K562 (cell line): ENCODE data around the gene LEAP2. TPM values are rescaled to one million over a fixed set of nuclear protein-coding genes. Genes with fewer than 3 reads are reported as not detected.
A peak's percentile ranks its signal among the peaks of the same experiment; 100 is the strongest.

ENCODE experiments used
- CAMTA2 ChIP-seq: fragments of 250-450 bp; sonication (Bioruptor Pico); conservative IDR thresholded peaks from 2 replicates; pipeline ENCODE4 v1.5.1; 2022
- EHMT2 ChIP-seq: fragments of 450-650 bp; IDR thresholded peaks from 2 replicates; pipeline ENCODE4 v1.6.1; 2018; ENCODE audit warnings: antibody characterized with exemption
- ETV6 ChIP-seq, 3 experiments: fragments of 150-350 bp in 1 of 3; sonication (generic) in 1 of 3; formaldehyde crosslinking in 1 of 3; IDR thresholded peaks; 2 replicates each; pipeline versions ENCODE4 v1.6.1 to v1.8.0; 2014 to 2022; ENCODE audit warnings: borderline replicate concordance in 2 of 3, low read depth in 2 of 3, antibody characterized with exemption in 1 of 3, low read length in 1 of 3, mild to moderate bottlenecking in 1 of 3, missing genetic modification reagents in 1 of 3
- FOSL1 ChIP-seq: fragments of 200-800 bp; sonication (Bioruptor generic); conservative IDR thresholded peaks from 2 replicates; pipeline ENCODE4 v1.6.1; 2016; ENCODE audit warnings: missing genetic modification characterization, missing compliant biosample characterization
- GABPA ChIP-seq: fragments of 200-800 bp; sonication (Bioruptor generic); conservative IDR thresholded peaks from 2 replicates; pipeline ENCODE4 v1.6.1; 2016; ENCODE audit warnings: low read depth, missing genetic modification characterization, missing compliant biosample characterization
- HDAC2 ChIP-seq: fragments of 450-650 bp; IDR thresholded peaks from 2 replicates; pipeline ENCODE4 v1.6.1; 2016; ENCODE audit warnings: mild to moderate bottlenecking
- HMG20B ChIP-seq: fragments of 250-450 bp; sonication (Bioruptor Pico); IDR thresholded peaks from 2 replicates; pipeline ENCODE4 v1.5.0; 2021; ENCODE audit warnings: mild to moderate bottlenecking
- PHB2 ChIP-seq: fragments of 450-650 bp; IDR thresholded peaks from 2 replicates; pipeline ENCODE4 v1.6.1; 2017; ENCODE audit warnings: low read depth
- POLR2AphosphoS2 ChIP-seq: IDR thresholded peaks from 2 replicates; pipeline ENCODE4 v1.6.1; 2012; ENCODE audit warnings: low read length, improper control_type of control experiment
- PRPF4 ChIP-seq: fragments of 200-400 bp; formaldehyde crosslinking; IDR thresholded peaks from one replicate; pipeline ENCODE4 v1.6.1; 2017; ENCODE audit warnings: low read length, low read depth, mild to moderate bottlenecking; ENCODE audit not compliant: insufficient read depth, poor library complexity, severe bottlenecking
- SIN3B ChIP-seq: fragments of 450-650 bp; IDR thresholded peaks from 2 replicates; pipeline ENCODE4 v1.6.1; 2017; ENCODE audit warnings: low read depth, mild to moderate bottlenecking, moderate library complexity
- SREBF2 ChIP-seq: sonication (generic); formaldehyde crosslinking; IDR thresholded peaks from 2 replicates; pipeline ENCODE4 v1.4.0; 2020; ENCODE audit warnings: mild to moderate bottlenecking, missing genetic modification reagents
- XRCC4 ChIP-seq: IDR thresholded peaks from one replicate; pipeline ENCODE4 v1.6.1; 2011; ENCODE audit not compliant: insufficient read depth, insufficient read length; ENCODE audit errors: extremely low read depth
- ZNF23 ChIP-seq: fragments of 250-450 bp; sonication (Bioruptor Pico); IDR thresholded peaks from 2 replicates; pipeline ENCODE4 v1.4.0; 2020; ENCODE audit warnings: mild to moderate bottlenecking
- ZNF444 ChIP-seq: fragments of 250-450 bp; sonication (Bioruptor Pico); IDR thresholded peaks from 2 replicates; pipeline ENCODE4 v1.4.0; 2020; ENCODE audit warnings: mild to moderate bottlenecking, moderate library complexity
- polyA plus RNA-seq, 8 experiments: library from polyadenylated mRNA; depleted of rRNA in 4 of 8; stranded (reverse) in 5 of 8; unstranded in 3 of 8; fragments of >200 nt; fragmentation: Nextera tagmentation in 2 of 8; fragmentation: Illumina TruSeq in 1 of 8; extraction: Ambion mirVana in 2 of 8; extraction: Trizol in 1 of 8; gene quantifications; 2 replicates each; pipeline versions ENCODE4 v1.2.1 to v1.2.3, GENCODE V29; 2011 to 2014; ENCODE audit warnings: inconsistent platforms in 1 of 8, missing spikeins in 1 of 8
- total RNA-seq, 7 experiments: library from RNA; depleted of rRNA in 6 of 7; stranded (reverse); fragments of >200 nt in 6 of 7; fragmentation: Illumina TruSeq in 2 of 7; extraction: Trizol in 2 of 7; gene quantifications; 2 replicates each; pipeline versions ENCODE4 v1.2.1 to v1.2.3, GENCODE V29; 2011 to 2021; ENCODE audit warnings: low replicate concordance in 1 of 7
- TF ChIP-seq, protein P1 (sequence below), 2 experiments: fragments of 450-650 bp in 1 of 2; sonication (generic) in 1 of 2; formaldehyde crosslinking in 1 of 2; IDR thresholded peaks; 2 replicates each; pipeline versions ENCODE4 v1.7.1 to v1.9.0; 2016 to 2022; ENCODE audit warnings: inconsistent platforms in 1 of 2, mild to moderate bottlenecking in 1 of 2, missing genetic modification reagents in 1 of 2

The LEAP2 gene
- total and polyA plus RNA-seq, 9 of the 15 experiments (the other 6 are each of a cell fraction or from before 2014, with no cell fraction given) = 1.1 to 5.6 (median 2.5) TPM

DNA sequence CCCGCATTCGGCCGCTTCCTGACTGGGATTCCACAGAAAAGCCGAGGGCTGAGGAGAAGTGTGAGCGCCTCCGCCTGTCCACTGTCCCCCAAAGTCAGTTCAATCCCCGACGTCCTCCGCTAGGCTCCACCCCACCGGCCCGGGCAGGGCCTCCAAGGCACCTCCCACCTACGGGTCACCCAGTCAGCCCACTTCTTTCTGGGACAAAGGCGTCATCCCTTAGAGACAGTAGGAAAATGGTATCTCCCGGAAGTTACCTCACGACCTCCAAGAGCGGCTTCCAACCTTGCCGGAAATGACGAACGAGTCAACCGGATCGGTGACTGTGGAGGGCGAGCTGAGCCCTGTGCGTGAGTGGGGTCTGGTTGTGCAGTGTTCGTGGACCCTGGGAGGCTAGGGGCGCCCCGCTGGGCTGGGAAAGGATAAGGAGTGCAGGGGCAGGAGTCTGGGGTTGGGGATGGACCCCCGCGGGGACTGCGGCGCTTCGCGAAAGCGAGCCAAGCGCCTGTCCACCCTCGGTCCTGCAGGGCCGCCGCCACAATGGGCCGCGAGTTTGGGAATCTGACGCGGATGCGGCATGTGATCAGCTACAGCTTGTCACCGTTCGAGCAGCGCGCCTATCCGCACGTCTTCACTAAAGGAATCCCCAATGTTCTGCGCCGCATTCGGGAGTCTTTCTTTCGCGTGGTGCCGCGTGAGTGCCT is 7.0 kb upstream of the LEAP2 start, which contains the start of the genes GDF9 and UQCRQ (continued):
- TF ChIP-seq, protein P1, sequence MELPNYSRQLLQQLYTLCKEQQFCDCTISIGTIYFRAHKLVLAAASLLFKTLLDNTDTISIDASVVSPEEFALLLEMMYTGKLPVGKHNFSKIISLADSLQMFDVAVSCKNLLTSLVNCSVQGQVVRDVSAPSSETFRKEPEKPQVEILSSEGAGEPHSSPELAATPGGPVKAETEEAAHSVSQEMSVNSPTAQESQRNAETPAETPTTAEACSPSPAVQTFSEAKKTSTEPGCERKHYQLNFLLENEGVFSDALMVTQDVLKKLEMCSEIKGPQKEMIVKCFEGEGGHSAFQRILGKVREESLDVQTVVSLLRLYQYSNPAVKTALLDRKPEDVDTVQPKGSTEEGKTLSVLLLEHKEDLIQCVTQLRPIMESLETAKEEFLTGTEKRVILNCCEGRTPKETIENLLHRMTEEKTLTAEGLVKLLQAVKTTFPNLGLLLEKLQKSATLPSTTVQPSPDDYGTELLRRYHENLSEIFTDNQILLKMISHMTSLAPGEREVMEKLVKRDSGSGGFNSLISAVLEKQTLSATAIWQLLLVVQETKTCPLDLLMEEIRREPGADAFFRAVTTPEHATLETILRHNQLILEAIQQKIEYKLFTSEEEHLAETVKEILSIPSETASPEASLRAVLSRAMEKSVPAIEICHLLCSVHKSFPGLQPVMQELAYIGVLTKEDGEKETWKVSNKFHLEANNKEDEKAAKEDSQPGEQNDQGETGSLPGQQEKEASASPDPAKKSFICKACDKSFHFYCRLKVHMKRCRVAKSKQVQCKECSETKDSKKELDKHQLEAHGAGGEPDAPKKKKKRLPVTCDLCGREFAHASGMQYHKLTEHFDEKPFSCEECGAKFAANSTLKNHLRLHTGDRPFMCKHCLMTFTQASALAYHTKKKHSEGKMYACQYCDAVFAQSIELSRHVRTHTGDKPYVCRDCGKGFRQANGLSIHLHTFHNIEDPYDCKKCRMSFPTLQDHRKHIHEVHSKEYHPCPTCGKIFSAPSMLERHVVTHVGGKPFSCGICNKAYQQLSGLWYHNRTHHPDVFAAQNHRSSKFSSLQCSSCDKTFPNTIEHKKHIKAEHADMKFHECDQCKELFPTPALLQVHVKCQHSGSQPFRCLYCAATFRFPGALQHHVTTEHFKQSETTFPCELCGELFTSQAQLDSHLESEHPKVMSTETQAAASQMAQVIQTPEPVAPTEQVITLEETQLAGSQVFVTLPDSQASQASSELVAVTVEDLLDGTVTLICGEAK (IDR thresholded peaks at IDR 0.05) = peak; percentile 97
- TF ChIP-seq, protein P1 (CRISPR knock-in tag; IDR thresholded peaks at IDR 0.05) = no peak
- peak; percentile 97 for TF ChIP-seq GABPA (tag)
- TF ChIP-seq CAMTA2 (CRISPR knock-in tag) = no peak
- no peak for TF ChIP-seq PHB2
- TF ChIP-seq FOSL1 (tag) = peak; percentile 12; the same call in 1 of the 2 replicates
- peak; percentile 36; the same call in 1 of the 2 replicates for TF ChIP-seq HDAC2
- TF ChIP-seq SIN3B = peak; percentile 73
- peak; percentile 94; the same call in 1 of the 2 replicates for TF ChIP-seq SREBF2 (CRISPR knock-in tag)
- no peak for TF ChIP-seq PRPF4
- no peak for TF ChIP-seq EHMT2
- no peak for TF ChIP-seq HMG20B (CRISPR knock-in tag)
- TF ChIP-seq POLR2AphosphoS2 = peak; percentile 90
- TF ChIP-seq ZNF23 (CRISPR knock-in tag) = no peak
- no peak for TF ChIP-seq ZNF444 (CRISPR knock-in tag)
- TF ChIP-seq ETV6 (IDR thresholded peaks at IDR 0.05; ENCODE audit: borderline replicate concordance in 1 of 2, low read depth in 2 of 2, low read length in 1 of 2) = no peak
- TF ChIP-seq ETV6 (CRISPR knock-in tag; IDR thresholded peaks at IDR 0.05; ENCODE audit: borderline replicate concordance) = no peak
- no peak for TF ChIP-seq XRCC4
